H1 (cell line): Measurements from ENCODE around the gene RPL36AL. TPM values are rescaled to one million over a fixed set of nuclear protein-coding genes. Genes with fewer than 3 reads are reported as not detected.

Experiments
- GABPA ChIP-seq: IDR thresholded peaks from 2 replicates; pipeline ENCODE4 v1.6.1; 2011; ENCODE audit warnings: mild to moderate bottlenecking, low read length, moderate library complexity, borderline replicate concordance; ENCODE audit not compliant: insufficient read depth
- POLR2AphosphoS5 ChIP-seq: IDR thresholded peaks from 2 replicates; pipeline ENCODE4 v1.6.1; 2011; ENCODE audit warnings: low read depth, low read length
- polyA plus RNA-seq, 7 experiments: library from polyadenylated mRNA; depleted of rRNA in 3 of 7; stranded (reverse) in 5 of 7; unstranded in 2 of 7; fragments of >200 nt in 5 of 7; fragments of 200-250 nt in 2 of 7; gene quantifications; 1 replicate in 5 of 7; 2 replicates in 1 of 7; 4 replicates in 1 of 7; pipeline versions ENCODE4 v1.2.1 to v1.2.3, GENCODE V29; 2011 to 2013; ENCODE audit warnings: missing spikeins in 2 of 7, mixed read lengths in 2 of 7
- total RNA-seq: library from RNA; stranded (reverse); fragmentation: NEBNext Ultra II Directional; extraction: Animal tissue kit (Norgen Biotek cat#: 25700); gene quantifications from 2 replicates; pipeline ENCODE4 v1.2.1, GENCODE V29; 2021

Gene RPL36AL
- total and polyA plus RNA-seq, 2 of the 8 experiments (the other 6 are each of a cell fraction or from before 2014, with no cell fraction given), result 138 to 230 TPM

GRCh38 chr14:49589387-49589786 is 31.0 kb downstream of the RPL36AL start (continued):
- TF ChIP-seq GABPA (no peak), POLR2AphosphoS5 (no peak)
- TF ChIP-seq, all 59 proteins: peak for 0
